Measurements from ENCODE around the gene GAS7. TPM values are rescaled to one million over a fixed set of nuclear protein-coding genes. Genes with fewer than 3 reads are reported as not detected.

Gene GAS7
- total and polyA plus RNA-seq, 9 of the 15 experiments (the other 6 are each of a cell fraction or from before 2014, with no cell fraction given) = 0.11 to 0.33 TPM; not detected in 7

DNA sequence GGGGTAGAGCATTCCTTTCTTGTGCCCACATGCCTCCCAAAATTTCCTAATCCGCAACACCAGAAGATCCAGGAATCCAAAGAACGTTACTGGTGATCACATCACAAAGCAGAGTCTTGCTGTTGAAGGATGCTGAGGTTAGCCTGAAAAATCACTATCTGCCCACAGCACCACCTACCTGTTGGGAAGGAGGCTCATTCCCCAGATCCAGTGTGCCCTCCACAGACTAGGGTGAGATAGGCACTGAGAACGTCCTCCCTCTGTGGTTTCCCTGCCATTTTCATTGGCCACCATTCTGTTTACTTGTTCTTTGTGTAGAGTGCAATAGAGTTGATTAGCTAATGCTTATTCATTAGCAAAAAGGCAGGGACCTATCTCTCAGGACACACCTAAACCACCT, 323.7 kb downstream of the GAS7 start:
- H2AFZ ChIP-seq (ENCODE audit: low read depth, low read length) = no peak overlapping the region
- intact Hi-C loops (cut with micrococcal nuclease) = no loop called here
- no peak for FAIRE-seq
- H3K9me1 ChIP-seq (ENCODE audit: control insufficient read depth, insufficient read depth, low read length) = no peaks in the 10 kb centered on the region
- H3K27ac ChIP-seq (ENCODE audit: extremely low read depth, low read depth, low read length) = no peak overlapping the region
- no peak overlapping the region for H3K9ac ChIP-seq (ENCODE audit: insufficient read depth in 1 of 2, low read depth in 2 of 2, low read length in 2 of 2)
- 0% methylated on average over 2 of the region's 3 CpGs for WGBS (ENCODE audit: insufficient coverage, low coverage, missing lambda C conversion rate)
- no TSS peak for BruUV-seq (replicated peaks)
- ChIA-PET POLR2A (no interaction called here), CTCF (ENCODE audit: low intra/inter-chr PET ratio) (no interaction called here)
- no peak overlapping the region for H3K4me3 ChIP-seq
- H3K4me1 ChIP-seq (replicated peaks in 1 of 2; ENCODE audit: control insufficient read depth in 2 of 2, insufficient read depth in 2 of 2, low read length in 2 of 2) = no peaks in the 10 kb centered on the region
- H3K9me3 ChIP-seq (replicated peaks; ENCODE audit: control insufficient read depth, insufficient read depth, low read depth, low read length) = no peaks in the 10 kb centered on the region
- no peaks in the 10 kb centered on the region for H3K36me3 ChIP-seq (ENCODE audit: control insufficient read depth, insufficient read depth, low read length)
- no peaks in the 10 kb centered on the region for H3K79me2 ChIP-seq (ENCODE audit: control insufficient read depth, insufficient read depth, low read length)
- no peak for ATAC-seq
- in situ Hi-C loops (cut with MboI) = no loop called here
- H3K4me2 ChIP-seq (ENCODE audit: insufficient read depth, low read length) = no peak overlapping the region
- no peaks in the 10 kb centered on the region for H4K20me1 ChIP-seq (replicated peaks; ENCODE audit: control insufficient read depth, insufficient read depth, low read length)
- TF ChIP-seq ZFP36 (IDR thresholded peaks at IDR 0.05; ENCODE audit: low read depth, low read length, partially characterized antibody) = no peak
- no peak for TF ChIP-seq ZNF124 (CRISPR knock-in tag; IDR thresholded peaks at IDR 0.05)
- H3K27me3 ChIP-seq (ENCODE audit: control insufficient read depth in 2 of 2, insufficient read depth in 2 of 2, low read length in 2 of 2) = no peaks in the 10 kb centered on the region; a peak in 1 of 5 replicates
- no peak for DNase-seq (ENCODE audit: extremely low read depth in 1 of 4, low spot score in 3 of 4)

DNA sequence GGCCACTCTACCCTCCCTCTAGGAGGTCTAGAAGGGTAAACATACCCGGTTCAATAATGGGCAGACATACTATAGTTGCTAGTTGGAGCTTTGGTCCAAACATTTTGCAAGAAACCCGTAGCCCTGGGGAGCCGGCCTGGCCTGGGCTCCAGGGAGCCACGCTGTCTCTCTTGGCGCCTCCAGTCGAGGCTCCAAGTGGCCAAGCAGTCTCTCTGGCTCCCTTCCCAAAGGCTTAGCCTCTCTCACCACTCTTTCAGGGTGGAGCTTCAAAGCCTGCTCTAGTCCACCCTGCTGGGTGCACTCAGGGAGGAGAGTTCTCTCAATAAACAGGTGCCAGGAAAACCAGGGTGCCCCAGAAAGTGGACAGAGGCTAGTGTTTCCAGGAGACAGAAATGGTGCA, 325.6 kb downstream of the GAS7 start:
- 3% methylated on average over 6 of the region's 6 CpGs for WGBS (ENCODE audit: insufficient coverage, low coverage, missing lambda C conversion rate)
- Histone ChIP-seq H3K9me1 (ENCODE audit: control insufficient read depth, insufficient read depth, low read length) (no peaks in the 10 kb centered on the region), H3K27me3 (ENCODE audit: control insufficient read depth in 2 of 2, insufficient read depth in 2 of 2, low read length in 2 of 2) (no peaks in the 10 kb centered on the region; a peak in 1 of 5 replicates), H3K4me3 (no peak overlapping the region), H3K4me2 (ENCODE audit: insufficient read depth, low read length) (no peak overlapping the region), H3K9ac (ENCODE audit: insufficient read depth in 1 of 2, low read depth in 2 of 2, low read length in 2 of 2) (no peak overlapping the region), H3K4me1 (replicated peaks in 1 of 2; ENCODE audit: control insufficient read depth in 2 of 2, insufficient read depth in 2 of 2, low read length in 2 of 2) (no peaks in the 10 kb centered on the region), H4K20me1 (replicated peaks; ENCODE audit: control insufficient read depth, insufficient read depth, low read length) (no peaks in the 10 kb centered on the region), H3K9me3 (replicated peaks; ENCODE audit: control insufficient read depth, insufficient read depth, low read depth, low read length) (no peaks in the 10 kb centered on the region), H3K36me3 (ENCODE audit: control insufficient read depth, insufficient read depth, low read length) (no peaks in the 10 kb centered on the region), H2AFZ (ENCODE audit: low read depth, low read length) (no peak overlapping the region), H3K27ac (ENCODE audit: extremely low read depth, low read depth, low read length) (no peak overlapping the region), H3K79me2 (ENCODE audit: control insufficient read depth, insufficient read depth, low read length) (no peaks in the 10 kb centered on the region)
- DNase-seq (ENCODE audit: extremely low read depth in 1 of 4, low spot score in 3 of 4) (no peak), ATAC-seq (no peak), FAIRE-seq (no peak)
- no TSS peak for BruUV-seq (replicated peaks)
- ChIA-PET POLR2A (interaction anchor here (0.6 kb wide), 1 partner anchor 8 kb away, joined by 3 read pairs; no protein-coding TSS in a partner anchor), CTCF (ENCODE audit: low intra/inter-chr PET ratio) (no interaction called here)
- in situ Hi-C loops (cut with MboI) = no loop called here
- intact Hi-C loops (cut with micrococcal nuclease) = no loop called here
- no peak for TF ChIP-seq SIN3B (IDR thresholded peaks at IDR 0.05; ENCODE audit: low read depth)
- TF ChIP-seq ZC3H8 (IDR thresholded peaks at IDR 0.05) = no peak
- TF ChIP-seq, protein P1, sequence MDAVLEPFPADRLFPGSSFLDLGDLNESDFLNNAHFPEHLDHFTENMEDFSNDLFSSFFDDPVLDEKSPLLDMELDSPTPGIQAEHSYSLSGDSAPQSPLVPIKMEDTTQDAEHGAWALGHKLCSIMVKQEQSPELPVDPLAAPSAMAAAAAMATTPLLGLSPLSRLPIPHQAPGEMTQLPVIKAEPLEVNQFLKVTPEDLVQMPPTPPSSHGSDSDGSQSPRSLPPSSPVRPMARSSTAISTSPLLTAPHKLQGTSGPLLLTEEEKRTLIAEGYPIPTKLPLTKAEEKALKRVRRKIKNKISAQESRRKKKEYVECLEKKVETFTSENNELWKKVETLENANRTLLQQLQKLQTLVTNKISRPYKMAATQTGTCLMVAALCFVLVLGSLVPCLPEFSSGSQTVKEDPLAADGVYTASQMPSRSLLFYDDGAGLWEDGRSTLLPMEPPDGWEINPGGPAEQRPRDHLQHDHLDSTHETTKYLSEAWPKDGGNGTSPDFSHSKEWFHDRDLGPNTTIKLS (IDR thresholded peaks at IDR 0.05; ENCODE audit: borderline replicate concordance, low read depth) = no peak
